ACHN (cell line): ENCODE measurements around the gene TAS1R1.

Source experiments
- DNase-seq: peaks from one replicate; pipeline ENCODE4 v3.0.0-alpha.2; 2015
- in situ Hi-C: cut with HindIII; loops from 2 replicates; pipeline ENCODE4 v1.10.0; 2017; ENCODE audit warnings: low sequenced_read_pairs, low pct_ligation_motif_present, low pct_unique_long_range_greater_than_20kb

TAS1R1 gene

GRCh38 chr1:6554907-6555778 is at the start of gene TAS1R1:
TAS1R1 (plus strand) TSS chr1:6555307; CDS start chr1:6555374, 67 bp downstream.
- DNase-seq = no peak
- in situ Hi-C loops = no loop called here

DNA sequence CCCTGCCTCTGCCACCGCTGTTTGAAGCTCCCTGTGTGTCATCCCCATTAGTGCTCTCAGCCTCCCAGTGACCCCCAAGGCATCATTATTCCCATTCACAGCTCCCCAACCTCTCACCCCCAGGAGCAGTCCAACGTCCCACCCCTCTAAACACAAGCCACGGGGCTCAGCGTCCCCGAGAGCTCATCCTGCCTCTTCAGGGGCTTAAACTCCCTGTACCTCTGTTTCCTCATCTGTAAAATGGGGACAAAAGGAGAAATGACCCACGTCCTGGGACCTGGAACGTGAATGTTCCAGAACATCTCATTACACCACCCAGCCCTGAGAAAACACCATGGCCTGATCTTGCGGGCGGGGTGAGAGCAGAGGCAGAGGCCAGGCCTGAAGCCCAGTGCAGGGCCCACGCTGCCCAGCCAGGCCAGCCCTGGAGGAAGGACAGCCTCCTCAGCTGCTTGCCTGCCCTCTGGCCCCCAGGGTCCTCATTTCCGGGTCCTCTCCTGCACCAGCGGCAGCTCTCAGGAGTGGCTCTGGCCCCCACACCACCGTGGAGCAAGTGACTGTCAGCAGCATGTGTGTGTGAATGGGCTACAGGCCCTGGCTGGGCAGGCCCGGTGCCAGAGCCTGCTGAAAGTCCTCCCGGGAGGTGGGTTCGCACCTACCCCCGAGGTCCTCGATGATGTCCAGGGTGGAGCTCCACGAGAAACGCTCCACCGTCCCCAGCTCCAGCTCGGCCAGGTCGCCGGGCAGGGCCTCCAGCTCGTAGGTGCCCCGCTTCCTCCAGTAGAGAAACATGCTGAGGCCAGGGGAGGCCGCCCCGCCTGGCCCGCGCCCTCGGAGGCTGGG is 49.5 kb upstream of the TAS1R1 start:
- no peak for DNase-seq
- in situ Hi-C loops = no loop called here

GRCh38 chr1:6506210-6507036 is 48.7 kb upstream of the TAS1R1 start:
- DNase-seq = no peak
- in situ Hi-C loops = no loop called here

GRCh38 chr1:6507037-6507428 is 48.1 kb upstream of the TAS1R1 start:
- in situ Hi-C loops = no loop called here
- no peak for DNase-seq

DNA sequence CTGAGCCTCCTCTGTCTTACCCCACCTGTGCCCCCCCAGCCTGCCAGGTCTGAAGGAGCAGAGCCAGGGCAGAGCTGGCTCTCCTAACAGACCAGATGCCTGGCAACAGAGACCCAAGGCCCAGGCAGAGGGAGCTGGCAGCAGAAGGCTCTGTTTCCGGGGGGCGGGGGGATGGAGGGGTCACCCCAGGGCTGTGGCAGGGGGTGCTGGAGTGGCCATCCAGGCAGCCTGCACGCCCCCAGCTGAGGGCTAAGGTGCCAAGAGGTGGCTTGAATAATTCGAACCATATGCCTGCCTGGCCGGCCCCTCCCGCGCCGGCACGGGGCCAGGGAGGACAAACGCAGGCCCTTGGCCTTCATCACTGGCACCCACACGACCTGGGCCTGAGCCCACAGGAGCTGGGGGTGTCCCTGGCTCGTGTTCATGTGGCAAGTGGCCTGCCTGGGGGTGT is 47.6 kb upstream of the TAS1R1 start:
- in situ Hi-C loops = no loop called here

GRCh38 chr1:6508154-6508815 is 46.8 kb upstream of the TAS1R1 start:
- in situ Hi-C loops = no loop called here
- DNase-seq = no peak

More for the DNA sequence above, 47.6 kb upstream of the TAS1R1 start:
- DNase-seq = no peak

DNA sequence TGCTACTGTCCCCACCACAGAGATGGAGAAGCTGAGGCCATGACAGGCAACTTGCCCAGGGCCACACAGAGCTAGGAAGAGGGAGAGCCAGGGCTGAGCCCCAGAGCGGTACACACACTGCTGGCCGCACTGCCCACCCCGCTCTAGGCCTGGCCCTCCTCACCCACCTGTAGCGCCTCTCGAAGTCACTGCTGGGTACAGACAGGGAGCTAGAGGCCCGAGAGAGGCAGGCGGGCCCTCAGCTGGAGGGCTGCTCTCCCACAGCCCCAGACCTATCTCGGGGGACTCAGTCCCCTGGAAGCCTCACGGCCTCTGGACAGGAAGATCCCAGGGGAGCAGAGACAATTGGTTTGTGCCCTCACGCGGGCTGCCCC is 46.3 kb upstream of the TAS1R1 start:
- DNase-seq = no peak
- in situ Hi-C loops = no loop called here

- no peak for DNase-seq
- in situ Hi-C loops = no loop called here
Observed at GRCh38 chr1:6509220-6509918, 45.7 kb upstream of the TAS1R1 start.

- in situ Hi-C loops = no loop called here
- no peak for DNase-seq
Observed at GRCh38 chr1:6509919-6510291, 45.2 kb upstream of the TAS1R1 start.

DNA sequence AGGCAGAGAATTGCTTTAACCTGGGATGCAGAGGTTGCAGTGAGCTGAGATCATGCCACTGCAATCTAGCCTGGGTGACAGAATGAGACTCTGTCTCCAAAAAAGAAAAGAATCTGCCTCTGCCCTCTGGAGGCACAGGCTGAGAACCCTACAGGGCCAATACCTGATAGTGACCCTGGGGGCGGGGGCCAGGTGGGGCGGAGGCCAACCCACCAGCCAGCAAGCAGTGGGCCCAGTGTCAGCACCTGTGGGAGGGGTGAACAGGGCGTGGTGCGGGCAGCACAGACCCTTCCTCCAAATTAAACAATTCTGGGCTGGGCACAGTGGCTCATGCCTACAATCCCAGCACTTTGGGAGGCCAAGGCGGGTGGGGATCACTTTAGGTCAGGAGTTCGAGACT is 44.6 kb upstream of the TAS1R1 start:
- no peak for DNase-seq
- in situ Hi-C loops = no loop called here

DNA sequence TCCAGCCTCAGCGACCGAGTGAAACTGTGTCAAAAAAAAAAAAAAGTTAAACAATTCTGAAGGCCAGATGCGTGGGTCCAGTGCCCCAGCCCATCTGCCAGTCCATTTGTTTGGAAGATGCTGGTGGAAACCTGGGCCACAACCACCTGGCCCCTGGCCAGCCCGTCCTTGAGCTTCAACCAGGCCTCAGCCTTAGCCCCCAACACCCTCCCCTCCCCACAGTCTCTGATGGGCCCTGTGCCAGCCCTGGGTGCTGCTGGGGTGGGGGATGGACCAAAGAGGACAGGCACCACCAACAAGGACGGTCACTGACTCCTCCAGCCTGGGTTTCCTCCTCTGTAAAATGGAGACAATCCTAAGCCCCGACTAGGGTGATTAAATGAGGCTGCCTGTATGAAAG is 44.1 kb upstream of the TAS1R1 start:
- no peak for DNase-seq
- in situ Hi-C loops = no loop called here

DNA sequence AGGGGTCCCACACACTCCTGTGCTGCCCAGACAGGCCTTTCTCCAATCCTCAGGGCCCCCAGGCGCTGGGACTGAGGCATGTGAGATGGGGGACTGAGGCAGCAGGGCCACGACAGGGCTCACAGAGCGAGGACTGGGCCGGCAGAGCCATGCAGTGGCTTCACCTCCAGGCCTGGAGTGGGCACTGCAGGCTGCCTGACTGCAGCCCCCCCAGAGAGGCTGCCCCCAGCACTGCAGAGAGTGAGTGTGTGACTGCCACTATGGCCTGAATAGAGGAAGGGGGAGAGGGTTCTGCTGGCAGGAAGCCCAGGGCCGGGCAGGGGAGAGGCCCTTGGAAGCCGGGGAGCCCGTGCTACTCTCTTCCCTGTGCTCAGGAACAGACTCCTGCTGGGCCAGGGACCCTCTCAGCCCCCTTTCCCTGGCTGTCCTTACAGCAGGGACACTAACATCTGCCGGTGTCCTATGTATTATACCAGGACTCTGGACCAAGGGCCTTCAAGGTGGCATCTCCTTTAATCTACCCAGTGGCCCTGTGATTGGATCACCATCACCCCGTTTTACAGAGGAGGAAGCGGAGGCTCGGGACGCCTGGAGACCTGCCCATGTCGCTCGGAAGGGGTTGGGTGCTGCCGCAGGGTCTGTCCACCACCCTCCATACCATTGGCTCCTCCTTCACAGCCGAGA is 43.4 kb upstream of the TAS1R1 start:
- in situ Hi-C loops = no loop called here
- DNase-seq = no peak

DNA sequence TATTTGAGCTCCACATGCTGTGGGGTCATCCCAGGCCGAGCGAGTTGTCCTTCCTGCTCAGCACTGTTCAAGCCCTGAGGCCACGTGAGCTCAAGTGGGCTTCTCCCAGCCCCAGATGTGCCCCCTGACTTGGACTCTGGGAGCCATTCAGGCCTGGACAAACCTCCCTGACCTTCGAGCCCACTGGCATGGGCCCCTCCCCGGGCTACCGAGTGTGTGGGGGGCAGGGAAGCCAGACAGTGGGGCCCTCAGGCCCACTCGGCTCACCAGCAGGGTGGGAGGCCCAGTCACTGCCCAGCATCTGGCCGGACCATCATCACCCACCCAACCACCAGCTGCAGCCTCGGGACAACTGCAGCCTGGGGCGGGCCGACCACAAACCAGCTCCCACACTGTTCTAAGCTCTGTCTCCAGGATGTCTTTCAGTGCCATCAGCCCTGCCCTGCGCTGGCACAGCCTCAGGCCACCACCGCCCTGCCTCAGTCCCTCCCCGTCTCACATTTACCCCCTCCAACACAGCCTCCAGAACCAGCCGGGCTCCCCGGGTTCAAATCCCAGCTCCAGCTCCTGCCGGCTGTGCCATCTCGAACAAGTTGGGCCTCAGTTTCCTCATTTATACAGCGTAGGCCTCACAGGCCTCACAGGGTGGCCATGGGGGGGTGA is 42.7 kb upstream of the TAS1R1 start:
- in situ Hi-C loops = no loop called here
- no peak for DNase-seq

DNA sequence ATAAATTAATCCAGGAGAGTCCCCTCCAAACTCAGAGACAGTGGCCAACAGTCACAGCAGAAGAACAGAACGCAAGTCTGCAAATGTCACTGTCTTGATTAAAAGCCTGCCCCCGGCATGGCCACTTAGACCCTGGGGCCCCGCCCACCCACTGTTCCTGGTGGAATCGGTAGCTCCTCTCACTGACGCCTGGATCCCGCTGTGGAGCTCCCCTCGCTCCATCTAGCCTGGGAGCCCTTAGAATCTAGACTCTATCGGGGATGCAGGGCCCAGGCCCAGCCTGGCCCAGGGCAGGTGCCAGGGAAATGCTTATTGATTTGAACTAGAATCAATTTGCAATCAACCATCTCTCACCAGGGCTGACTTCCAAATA is 42.2 kb upstream of the TAS1R1 start:
- no peak for DNase-seq
- in situ Hi-C loops = no loop called here

DNA sequence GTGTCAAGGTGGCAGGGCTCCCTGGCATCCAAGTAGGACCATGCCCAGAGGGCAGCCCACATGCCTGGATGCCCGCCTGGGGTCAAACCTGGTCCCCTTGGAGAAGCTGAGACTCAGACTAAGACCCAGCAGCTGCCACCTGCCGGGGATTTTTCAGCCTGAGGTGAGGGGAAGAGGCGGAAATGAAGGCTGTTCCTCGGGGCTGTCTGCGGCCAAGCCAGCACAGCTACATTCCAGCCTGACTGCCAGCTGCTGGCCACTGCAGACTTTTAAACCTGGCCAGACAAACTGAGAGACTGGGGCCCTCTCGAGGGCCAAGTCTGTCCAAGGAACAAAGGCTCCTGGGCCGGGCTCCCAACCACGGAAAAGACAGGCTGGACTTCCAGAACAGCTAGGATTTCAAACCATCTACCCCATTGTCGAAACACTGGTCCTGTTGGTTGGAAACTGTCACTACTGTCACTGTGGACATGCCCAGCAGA is 41.7 kb upstream of the TAS1R1 start:
- DNase-seq = no peak
- in situ Hi-C loops = no loop called here

DNA sequence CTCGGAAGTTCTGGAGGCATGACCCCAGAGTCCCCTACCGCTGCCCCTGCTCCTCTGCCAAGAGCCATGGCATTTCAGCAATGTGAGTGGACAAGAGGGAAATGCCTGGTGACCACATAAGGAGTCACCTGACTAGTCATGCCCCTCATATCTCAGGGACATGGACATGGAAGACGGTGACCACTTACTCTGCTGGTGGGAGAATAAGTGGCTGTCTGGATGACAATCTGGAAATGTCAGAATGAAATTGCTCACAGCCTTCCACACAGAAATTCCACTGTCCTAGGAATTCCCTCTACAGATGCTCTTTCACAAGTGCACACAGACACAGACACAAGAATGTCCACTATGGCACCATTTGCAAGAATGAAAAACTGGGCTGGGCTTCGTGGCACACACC is 39.3 kb upstream of the TAS1R1 start:
- in situ Hi-C loops = no loop called here
- no peak for DNase-seq

DNA sequence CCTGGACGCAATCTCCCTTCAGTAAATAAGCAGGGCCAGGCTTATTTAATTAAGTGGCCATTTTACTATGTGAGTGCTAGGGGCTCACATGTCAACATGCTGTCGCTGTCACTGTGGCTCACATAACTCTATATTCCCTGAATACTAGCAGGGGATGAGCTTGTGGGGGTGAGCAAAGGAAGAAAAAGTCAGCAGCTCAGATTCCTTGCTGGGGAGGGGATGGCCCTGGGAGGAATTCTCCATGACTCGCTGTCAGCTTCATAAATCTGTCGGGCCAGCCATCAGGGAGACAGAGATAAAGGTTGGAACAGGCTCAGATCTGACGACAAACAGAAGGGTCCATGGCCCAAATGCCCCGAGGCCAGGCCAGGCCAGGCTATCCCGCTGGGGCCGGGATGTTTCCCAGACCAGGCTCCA is 37.7 kb upstream of the TAS1R1 start:
- no peak for DNase-seq

More for the DNA sequence above, 37.7 kb upstream of the TAS1R1 start:
- in situ Hi-C loops = no loop called here
